ENCODE results near the gene TMEM169.

GRCh38 chr2:216121255-216121654, 39.5 kb downstream of the TMEM169 start:
- TF ChIP-seq CTCF (IDR thresholded peaks at IDR 0.05) (no peak), TCF7L2 (IDR thresholded peaks at IDR 0.05; ENCODE audit: low read depth, low read length) (no peak)

Measured in Panc1 (cell line).